Glomerular visceral epithelial cell (primary cell): ENCODE data around the gene F2RL3.
A peak's percentile ranks its signal among the peaks of the same experiment; 100 is the strongest.

Experiments
- DNase-seq: peaks from one replicate; pipeline ENCODE4 v3.0.0-alpha.2; 2016; ENCODE audit errors: extremely low spot score

F2RL3 gene

DNA sequence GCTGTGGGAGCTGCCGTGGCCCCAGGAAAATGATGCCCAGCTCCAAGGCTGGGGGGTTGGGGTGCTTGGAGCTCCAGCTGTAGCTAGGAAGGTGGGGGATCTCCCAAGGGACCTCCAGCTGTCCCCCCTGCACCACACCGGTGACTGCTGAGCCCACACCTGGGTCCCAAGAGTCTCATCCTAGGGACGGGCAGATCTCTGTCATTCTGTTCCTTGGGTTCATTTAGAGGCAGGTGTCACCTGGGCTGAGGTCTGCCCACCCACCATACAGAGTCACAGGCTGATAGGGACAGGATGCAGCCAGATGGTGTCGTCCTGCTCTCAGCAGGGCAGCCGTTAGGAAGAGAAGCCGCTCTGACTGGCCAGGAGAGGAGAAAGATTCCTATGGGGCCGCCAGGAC is 5.3 kb downstream of the F2RL3 start:
- no peak for DNase-seq

DNA sequence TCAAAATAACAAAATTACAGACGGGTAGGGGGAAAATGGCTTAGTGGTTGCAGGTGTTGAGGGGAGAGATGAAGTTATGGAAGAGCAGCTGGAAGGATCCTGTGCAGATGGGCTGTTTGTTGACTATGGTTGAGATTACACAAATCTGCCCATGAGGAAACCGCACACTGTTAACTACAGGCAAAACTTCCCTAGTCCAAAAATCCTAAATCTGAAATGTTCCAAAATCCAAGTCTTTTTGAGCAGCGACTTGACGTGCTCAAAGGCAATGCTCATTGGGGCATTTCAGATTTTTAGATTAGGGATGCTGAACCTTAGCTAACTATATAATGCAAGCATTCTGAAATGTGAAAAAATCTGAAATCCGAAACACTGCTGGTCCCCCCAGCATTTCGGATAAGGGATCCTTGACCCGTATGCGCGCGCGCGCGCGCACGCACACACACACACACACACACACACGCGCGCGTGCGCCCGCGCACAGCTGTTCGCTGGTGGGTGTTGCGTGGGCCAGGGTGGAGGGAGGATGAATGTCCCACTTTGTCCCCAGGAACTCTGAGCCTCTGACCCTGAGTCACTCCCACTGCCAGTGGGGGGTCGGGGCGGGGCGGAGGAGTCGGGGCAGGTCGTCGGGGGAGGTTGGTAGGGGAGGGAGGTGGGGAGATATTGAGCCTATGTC is 6.8 kb downstream of the F2RL3 start:
- no peak for DNase-seq

DNA sequence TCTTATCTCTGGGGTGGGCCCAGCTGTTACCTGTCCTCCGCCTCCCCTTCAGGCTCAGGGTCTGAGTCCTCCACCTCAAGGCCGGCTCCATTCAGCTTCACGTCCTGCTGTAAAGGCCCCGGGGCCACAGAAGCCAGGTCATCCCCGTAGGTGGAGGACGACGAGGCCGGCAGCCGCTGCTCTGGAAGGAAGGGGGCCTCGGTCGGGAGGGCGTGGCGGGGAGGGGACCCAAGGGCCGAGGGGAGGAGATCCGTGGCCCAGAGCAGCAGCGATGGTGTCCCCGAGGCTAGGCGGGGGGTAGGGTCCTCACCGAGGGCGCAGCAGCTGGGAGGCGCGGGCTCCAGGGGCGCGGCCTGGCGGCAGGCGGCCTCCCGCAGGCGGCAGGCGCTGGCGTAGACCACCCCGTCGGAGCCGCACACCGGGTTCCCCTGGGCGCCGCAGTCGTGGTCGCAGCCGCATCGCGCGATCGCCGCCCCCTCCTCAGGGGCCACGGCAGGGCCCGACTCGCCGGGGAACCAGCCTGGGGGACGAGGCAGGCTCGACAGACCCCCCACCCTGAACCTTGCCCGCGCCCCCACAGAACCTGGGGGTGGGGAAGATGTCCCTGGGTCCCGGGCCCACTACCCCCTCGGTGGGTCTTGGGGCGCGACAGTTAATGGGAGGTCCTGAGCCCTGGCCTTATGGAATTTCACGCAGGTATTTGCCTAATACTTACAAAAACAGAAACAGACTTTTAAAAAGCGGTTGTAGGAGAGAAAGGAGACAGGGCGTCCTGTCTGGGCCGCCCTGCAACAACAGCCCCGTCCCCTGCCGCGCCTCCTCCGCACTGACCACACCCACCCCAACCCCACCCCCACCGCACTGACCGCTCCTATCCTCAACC is 7.6 kb downstream of the F2RL3 start:
- no peak for DNase-seq

DNA sequence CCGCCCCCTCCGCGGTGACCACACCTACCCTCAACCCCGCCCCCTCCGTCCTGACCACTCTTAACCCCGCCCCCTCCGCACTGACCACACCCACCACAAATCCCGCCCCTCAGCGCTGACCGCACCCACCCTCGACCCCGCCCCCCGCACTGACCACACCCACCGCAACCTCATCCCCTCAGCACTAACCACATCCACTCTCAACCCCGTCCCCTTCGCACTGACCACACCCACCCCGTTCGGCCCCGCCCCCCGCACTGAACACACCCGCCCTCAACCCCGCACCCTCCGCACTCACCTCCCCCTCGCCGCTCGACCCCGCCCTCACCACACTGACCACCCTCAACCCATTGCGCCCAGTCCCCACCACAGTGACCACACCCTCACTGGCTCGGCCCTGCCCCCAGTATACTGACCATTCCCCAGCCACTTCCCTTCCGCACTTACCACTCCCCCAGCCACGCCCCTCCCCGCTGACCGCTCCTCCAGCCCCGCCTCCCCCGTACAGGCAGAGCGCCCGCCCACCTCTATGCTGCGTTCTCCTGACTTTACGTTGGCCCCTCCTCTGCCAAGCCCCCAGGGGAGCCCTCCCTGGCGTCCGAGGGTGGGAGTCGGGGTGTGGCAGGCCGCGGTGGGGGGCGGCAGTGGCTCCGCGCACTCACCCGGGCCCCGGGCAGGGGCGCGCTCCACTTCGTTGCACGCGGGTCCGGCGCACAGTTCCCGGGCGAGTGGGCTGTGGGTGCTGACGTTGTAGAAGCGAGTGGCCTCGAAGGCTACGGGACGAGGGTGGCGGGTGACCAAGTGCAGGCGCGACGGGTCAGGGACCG is 8.4 kb downstream of the F2RL3 start:
- peak; percentile 95 for DNase-seq

DNA sequence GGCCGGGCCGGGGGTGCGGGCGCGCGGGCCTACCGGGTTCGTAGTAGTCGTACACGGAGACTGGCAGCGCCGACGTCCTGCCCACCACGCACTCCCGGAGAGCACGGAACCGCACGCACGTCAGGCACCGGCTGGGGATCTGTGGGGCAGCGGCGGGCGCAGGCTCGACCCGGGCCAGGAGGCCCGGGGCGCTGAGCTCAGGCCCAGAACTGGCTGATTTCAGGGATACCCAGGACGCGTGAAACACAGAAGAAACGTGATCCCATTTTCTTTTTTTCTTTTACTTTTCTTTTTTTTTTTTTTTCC is 9.0 kb downstream of the F2RL3 start:
- no peak for DNase-seq

DNA sequence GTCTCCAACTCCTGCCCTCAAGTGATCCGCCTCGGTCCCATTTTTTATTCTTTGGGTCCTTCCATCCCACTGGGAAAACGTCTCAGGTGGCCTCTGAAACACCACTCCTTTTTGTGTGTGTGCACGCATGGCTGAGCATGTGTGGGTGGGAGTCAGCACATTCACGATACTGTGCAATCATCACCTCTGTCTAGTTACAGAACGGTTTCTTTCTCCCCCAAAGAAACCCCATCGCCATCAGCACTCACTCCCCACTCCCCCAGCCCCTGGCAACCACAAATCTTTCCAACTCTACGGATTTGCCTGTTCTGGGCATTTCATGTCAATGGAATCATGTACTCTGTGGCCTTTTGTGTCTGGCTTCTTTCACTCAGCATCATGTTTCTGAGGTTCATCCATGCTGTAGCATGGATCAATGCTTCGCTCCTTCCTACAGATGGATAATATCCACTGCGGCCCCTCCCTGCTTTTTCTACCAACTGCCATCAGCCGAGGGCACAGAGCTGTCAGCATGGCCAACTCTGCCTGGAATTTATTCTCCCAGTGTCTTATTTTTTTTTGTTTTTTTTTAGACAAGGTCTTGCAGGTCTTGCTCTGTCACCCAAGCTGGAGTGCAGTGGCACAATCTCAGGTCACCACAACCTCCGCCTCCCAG is 9.7 kb downstream of the F2RL3 start:
- no peak for DNase-seq

DNA sequence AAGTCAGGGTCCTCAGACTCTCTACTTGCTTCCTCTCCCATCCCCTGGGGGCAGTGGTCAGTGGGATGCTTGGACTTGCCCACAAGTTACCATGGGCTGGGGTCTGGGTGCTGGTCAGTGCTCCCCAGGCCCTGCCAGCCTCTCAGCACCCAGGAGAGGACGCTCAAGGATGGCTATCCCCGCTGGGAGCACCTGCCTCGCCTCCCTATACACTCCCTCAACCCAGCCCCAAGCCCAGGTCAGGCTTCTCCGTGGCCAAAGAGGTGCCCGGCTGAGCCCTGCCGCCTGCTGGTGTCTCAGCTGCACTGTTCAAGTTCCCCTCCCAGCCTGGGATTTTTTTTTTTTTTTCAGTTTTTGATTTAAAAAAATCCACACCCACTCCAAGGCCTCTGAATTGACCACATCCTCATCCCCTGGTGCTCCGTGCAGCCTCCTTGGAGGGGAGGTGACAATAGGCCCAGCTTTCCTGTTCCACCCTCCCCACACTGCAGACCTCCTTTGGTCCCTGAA is 10.8 kb downstream of the F2RL3 start:
- DNase-seq, result peak; percentile 21

GRCh38 chr19:16901491-16902175 is 12.8 kb downstream of the F2RL3 start:
- DNase-seq, result no peak

DNA sequence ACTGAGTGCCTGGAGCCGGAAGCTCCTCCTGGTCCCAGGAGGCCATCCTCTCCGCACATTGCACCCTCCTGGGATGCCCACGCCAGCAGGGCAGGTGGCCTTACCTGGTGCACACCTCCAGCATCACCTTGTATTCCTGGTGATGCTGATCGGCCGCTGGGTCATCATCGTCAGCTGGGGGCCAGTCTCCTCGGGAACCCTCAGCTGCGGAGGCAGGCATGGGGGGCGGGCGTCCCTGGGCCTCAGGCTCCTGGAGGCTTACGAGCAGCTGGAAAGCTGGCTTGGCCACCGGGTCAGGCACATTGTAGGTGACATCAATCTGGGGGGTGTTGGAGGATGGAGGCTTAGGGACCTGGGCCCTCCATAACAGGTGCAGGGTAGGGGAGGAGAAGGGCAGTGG is 13.7 kb downstream of the F2RL3 start:
- no peak for DNase-seq

- DNase-seq, result no peak
Observed at GRCh38 chr19:16903347-16903746, 14.5 kb downstream of the F2RL3 start.

GRCh38 chr19:16904599-16904998 is 15.8 kb downstream of the F2RL3 start:
- no peak for DNase-seq

DNA sequence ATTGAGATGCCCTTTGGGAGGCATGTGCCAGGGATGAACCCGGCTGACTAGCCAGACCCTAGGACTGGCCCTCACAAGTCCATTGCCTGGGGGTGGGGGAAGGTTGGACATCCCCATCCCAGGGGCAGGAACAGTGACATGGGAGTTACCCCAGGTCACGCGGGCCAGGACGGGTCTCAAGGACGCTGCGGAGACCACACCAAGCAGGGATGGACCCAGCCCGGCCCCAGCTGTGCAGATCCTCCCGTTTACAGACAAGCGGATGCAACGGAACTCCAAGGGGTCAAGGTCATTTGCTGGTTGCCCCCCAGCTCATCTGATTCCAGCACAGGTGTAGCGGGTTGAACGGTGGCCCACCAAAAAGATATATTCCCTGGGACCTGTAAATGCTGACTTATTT is 20.0 kb downstream of the F2RL3 start:
- DNase-seq, result no peak

GRCh38 chr19:16911046-16911445 is 22.2 kb downstream of the F2RL3 start:
- DNase-seq, result no peak

DNA sequence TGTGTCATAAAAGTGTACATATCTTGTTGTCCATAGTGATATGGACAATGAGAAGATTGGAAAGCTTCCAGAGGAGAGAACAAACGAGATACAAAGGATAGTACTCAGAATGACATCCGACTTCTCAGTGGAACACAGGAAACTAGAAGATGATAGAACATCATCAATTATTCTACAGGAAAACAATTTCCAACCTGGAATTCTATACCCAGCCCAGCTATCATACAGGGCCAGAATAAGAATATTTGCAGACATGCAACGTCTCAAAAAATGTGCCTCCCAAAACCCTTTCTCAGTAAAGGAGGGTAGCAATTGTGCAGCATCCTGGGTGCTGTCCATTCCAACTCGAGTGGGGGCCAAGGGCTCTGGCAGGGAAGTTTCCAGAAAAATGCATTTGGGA is 24.0 kb downstream of the F2RL3 start:
- no peak for DNase-seq

- no peak for DNase-seq
Observed at GRCh38 chr19:16914421-16914820, 25.6 kb downstream of the F2RL3 start.

- no peak for DNase-seq
Observed at GRCh38 chr19:16915135-16915534, 26.3 kb downstream of the F2RL3 start.

- DNase-seq, result no peak
Observed at GRCh38 chr19:16915734-16916133, 26.9 kb downstream of the F2RL3 start.

GRCh38 chr19:16917401-16917800 is 28.6 kb downstream of the F2RL3 start:
- no peak for DNase-seq

DNA sequence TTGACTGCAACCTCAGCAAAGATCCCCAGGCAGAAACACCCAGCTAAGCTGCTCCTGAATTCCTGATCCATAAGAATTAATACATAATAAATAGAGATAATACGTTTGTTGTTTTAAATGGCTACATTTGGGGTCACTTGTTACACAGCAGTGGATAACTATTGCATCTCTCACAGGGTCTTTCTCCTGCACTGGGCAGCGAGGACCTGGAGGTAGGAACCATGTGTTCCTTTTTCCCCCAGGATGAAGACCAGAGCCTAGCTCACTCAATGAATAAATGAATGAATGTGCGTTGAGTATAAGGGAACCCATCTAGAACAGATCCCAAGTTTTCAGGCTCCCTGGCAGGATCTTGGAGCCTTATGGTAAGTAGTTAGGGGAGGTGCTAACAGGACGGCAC is 30.7 kb downstream of the F2RL3 start:
- no peak for DNase-seq

DNA sequence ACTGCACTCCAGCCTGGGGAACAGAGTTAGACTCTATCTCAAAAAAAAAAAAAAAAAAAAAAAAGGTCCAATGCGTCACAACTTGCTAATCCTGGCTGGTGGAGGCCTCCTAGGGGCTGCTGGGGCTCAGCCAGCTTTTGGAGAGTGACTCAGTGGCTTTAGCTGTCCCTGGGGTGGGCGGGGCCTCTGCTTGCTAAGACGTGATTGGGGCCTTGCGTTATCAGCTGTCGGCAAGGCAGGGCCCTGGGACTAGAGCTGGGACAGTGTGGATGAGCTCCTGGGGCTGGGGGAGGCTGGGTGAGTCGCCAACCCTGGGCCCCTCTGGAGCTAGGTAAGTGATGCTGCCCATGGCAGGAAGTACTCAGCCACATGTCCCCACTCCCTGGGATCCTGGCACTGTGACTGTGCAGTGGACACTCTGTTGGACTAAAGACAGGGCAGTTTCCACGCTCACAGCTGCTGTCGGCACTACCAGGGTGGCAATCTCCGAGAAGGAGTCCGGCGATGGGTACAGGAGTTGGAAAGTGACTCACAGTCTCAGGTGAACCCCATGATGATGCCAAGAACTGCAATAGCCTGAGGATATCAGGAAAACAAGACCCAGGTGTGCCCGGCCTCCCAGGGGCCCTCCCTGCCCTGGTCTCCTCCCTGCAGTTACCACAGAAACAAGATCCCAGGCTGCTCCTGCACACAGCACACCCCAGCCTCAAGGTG is 32.2 kb downstream of the F2RL3 start:
- peak; percentile 52 for DNase-seq
